Loucy (cell line): ENCODE results near the gene NKX6-2.

Source experiments
- CTCF ChIP-seq: fragments of 200-600 bp; sonication (generic); conservative IDR thresholded peaks from 2 replicates; pipeline ENCODE4 v1.5.1; 2014; ENCODE audit warnings: mild to moderate bottlenecking, antibody characterized with exemption, low read length
- EZH2phosphoT487 ChIP-seq: fragments of 200-600 bp; IDR thresholded peaks from 2 replicates; pipeline ENCODE4 v1.6.1; 2018; ENCODE audit warnings: antibody characterized with exemption, mild to moderate bottlenecking, moderate library complexity, borderline replicate concordance

- TF ChIP-seq CTCF (no peak), EZH2phosphoT487 (no peak)
These were observed 8.5 kb downstream of the NKX6-2 start for GRCh38 chr10:132777441-132777840.
